K562 (cell line): ENCODE measurements around the gene CPTP. TPM values are rescaled to one million over a fixed set of nuclear protein-coding genes. Genes with fewer than 3 reads are reported as not detected.
A peak's percentile ranks its signal among the peaks of the same experiment; 100 is the strongest.

Experiments
- ARHGAP35 ChIP-seq: fragments of 450-650 bp; IDR thresholded peaks from 2 replicates; pipeline ENCODE4 v1.6.1; 2018; ENCODE audit not compliant: partially characterized antibody
- CCNT2 ChIP-seq: IDR thresholded peaks from 2 replicates; pipeline ENCODE4 v1.6.1; 2011; ENCODE audit warnings: borderline replicate concordance, low read depth, mild to moderate bottlenecking, moderate library complexity, mixed read lengths, low read length; ENCODE audit not compliant: insufficient read length; ENCODE audit errors: extremely low read depth
- ETV5 ChIP-seq: sonication (generic); formaldehyde crosslinking; IDR thresholded peaks from 2 replicates; pipeline ENCODE4 v1.4.0; 2020; ENCODE audit warnings: low read depth, mild to moderate bottlenecking, missing genetic modification reagents
- GTF2F1 ChIP-seq: IDR thresholded peaks from 2 replicates; pipeline ENCODE4 v1.6.1; 2011; ENCODE audit warnings: low read depth, low read length, improper control_type of control experiment
- HNRNPLL ChIP-seq: fragments of 200-400 bp; formaldehyde crosslinking; IDR thresholded peaks from 2 replicates; pipeline ENCODE4 v1.6.1; 2017; ENCODE audit warnings: low read length, low read depth, mild to moderate bottlenecking; ENCODE audit not compliant: poor library complexity, severe bottlenecking
- HNRNPUL1 ChIP-seq: fragments of 200-400 bp; formaldehyde crosslinking; IDR thresholded peaks from 2 replicates; pipeline ENCODE4 v1.6.1; 2017; ENCODE audit warnings: low read length
- NFE2L1 ChIP-seq: fragments of 450-650 bp; IDR thresholded peaks from 2 replicates; pipeline ENCODE4 v1.6.1; 2016; ENCODE audit warnings: missing genetic modification characterization, low read depth, mild to moderate bottlenecking, missing compliant biosample characterization, moderate library complexity, borderline replicate concordance
- NR2C1 ChIP-seq, 2 experiments: fragments of 450-650 bp; IDR thresholded peaks; 2 replicates each; pipeline ENCODE4 v1.6.1; 2017; ENCODE audit warnings: mild to moderate bottlenecking in 2 of 2, antibody characterized with exemption in 1 of 2, inconsistent platforms in 1 of 2, missing compliant biosample characterization in 1 of 2, missing genetic modification characterization in 1 of 2
- NR3C1 ChIP-seq: sonication (generic); formaldehyde crosslinking; IDR thresholded peaks from 2 replicates; pipeline ENCODE4 v1.8.1; 2022; ENCODE audit warnings: missing genetic modification reagents
- PHF21A ChIP-seq: fragments of 450-650 bp; IDR thresholded peaks from 2 replicates; pipeline ENCODE4 v1.6.1; 2017; ENCODE audit warnings: low read depth, borderline replicate concordance
- PTRF ChIP-seq: fragments of 450-650 bp; IDR thresholded peaks from 2 replicates; pipeline ENCODE4 v1.6.1; 2016; ENCODE audit warnings: mild to moderate bottlenecking, missing genetic modification characterization, missing compliant biosample characterization
- RBFOX2 ChIP-seq: fragments of 200-400 bp; formaldehyde crosslinking; IDR thresholded peaks from 2 replicates; pipeline ENCODE4 v1.6.1; 2017; ENCODE audit warnings: low read depth, mild to moderate bottlenecking, low read length, moderate library complexity
- SLC30A9 ChIP-seq: fragments of 250-450 bp; sonication (Bioruptor Pico); IDR thresholded peaks from 2 replicates; pipeline ENCODE4 v1.8.0; 2022; ENCODE audit warnings: mild to moderate bottlenecking, moderate library complexity
- SMAD1 ChIP-seq: fragments of 150-350 bp; IDR thresholded peaks from 2 replicates; pipeline ENCODE4 v1.6.1; 2014; ENCODE audit warnings: low read length, low read depth; ENCODE audit not compliant: partially characterized antibody
- VEZF1 ChIP-seq: fragments of 200-800 bp; sonication (Bioruptor generic); IDR thresholded peaks from 2 replicates; pipeline ENCODE4 v1.6.1; 2017; ENCODE audit warnings: missing genetic modification characterization, missing compliant biosample characterization
- ZNF561 ChIP-seq: fragments of 450-650 bp; formaldehyde crosslinking; conservative IDR thresholded peaks from 2 replicates; pipeline ENCODE4 v1.4.0; 2020; ENCODE audit warnings: mild to moderate bottlenecking, moderate library complexity
- ZNF586 ChIP-seq: fragments of 450-650 bp; formaldehyde crosslinking; conservative IDR thresholded peaks from 2 replicates; pipeline ENCODE4 v1.4.0; 2020; ENCODE audit warnings: mild to moderate bottlenecking, moderate library complexity
- ZNF764 ChIP-seq: fragments of 250-450 bp; sonication (Bioruptor Pico); IDR thresholded peaks from 2 replicates; pipeline ENCODE4 v1.4.0; 2020; ENCODE audit warnings: low read depth, mild to moderate bottlenecking, moderate library complexity
- polyA plus RNA-seq, 8 experiments: library from polyadenylated mRNA; depleted of rRNA in 4 of 8; stranded (reverse) in 5 of 8; unstranded in 3 of 8; fragments of >200 nt; fragmentation: Nextera tagmentation in 2 of 8; fragmentation: Illumina TruSeq in 1 of 8; extraction: Ambion mirVana in 2 of 8; extraction: Trizol in 1 of 8; gene quantifications; 2 replicates each; pipeline versions ENCODE4 v1.2.1 to v1.2.3, GENCODE V29; 2011 to 2014; ENCODE audit warnings: inconsistent platforms in 1 of 8, missing spikeins in 1 of 8
- total RNA-seq, 7 experiments: library from RNA; depleted of rRNA in 6 of 7; stranded (reverse); fragments of >200 nt in 6 of 7; fragmentation: Illumina TruSeq in 2 of 7; extraction: Trizol in 2 of 7; gene quantifications; 2 replicates each; pipeline versions ENCODE4 v1.2.1 to v1.2.3, GENCODE V29; 2011 to 2021; ENCODE audit warnings: low replicate concordance in 1 of 7
- TF ChIP-seq, protein P1 (sequence below): fragments of 450-650 bp; formaldehyde crosslinking; IDR thresholded peaks from 2 replicates; pipeline ENCODE4 v1.4.0; 2020; ENCODE audit warnings: mild to moderate bottlenecking, moderate library complexity
- TF ChIP-seq, protein P2 (sequence below): fragments of 200-800 bp; sonication (Bioruptor generic); IDR thresholded peaks from 2 replicates; pipeline ENCODE4 v1.6.1; 2016; ENCODE audit warnings: missing genetic modification characterization, missing compliant biosample characterization

CPTP gene
- total and polyA plus RNA-seq, 9 of the 15 experiments (the other 6 are each of a cell fraction or from before 2014, with no cell fraction given) = 0.11 to 25.8 (median 3.5) TPM

- peak; percentile 62 for TF ChIP-seq HNRNPLL
- no peak for TF ChIP-seq ZNF764 (CRISPR knock-in tag)
- no peak for TF ChIP-seq HNRNPUL1
- TF ChIP-seq ZNF586 (CRISPR knock-in tag) = no peak
- peak; percentile 99 for TF ChIP-seq VEZF1 (CRISPR knock-in tag)
- TF ChIP-seq ARHGAP35 = no peak
- TF ChIP-seq, protein P1, sequence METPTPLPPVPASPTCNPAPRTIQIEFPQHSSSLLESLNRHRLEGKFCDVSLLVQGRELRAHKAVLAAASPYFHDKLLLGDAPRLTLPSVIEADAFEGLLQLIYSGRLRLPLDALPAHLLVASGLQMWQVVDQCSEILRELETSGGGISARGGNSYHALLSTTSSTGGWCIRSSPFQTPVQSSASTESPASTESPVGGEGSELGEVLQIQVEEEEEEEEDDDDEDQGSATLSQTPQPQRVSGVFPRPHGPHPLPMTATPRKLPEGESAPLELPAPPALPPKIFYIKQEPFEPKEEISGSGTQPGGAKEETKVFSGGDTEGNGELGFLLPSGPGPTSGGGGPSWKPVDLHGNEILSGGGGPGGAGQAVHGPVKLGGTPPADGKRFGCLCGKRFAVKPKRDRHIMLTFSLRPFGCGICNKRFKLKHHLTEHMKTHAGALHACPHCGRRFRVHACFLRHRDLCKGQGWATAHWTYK (CRISPR knock-in tag) = no peak
- TF ChIP-seq NR3C1 (CRISPR knock-in tag) = peak; percentile 52; the same call in 1 of the 2 replicates
- TF ChIP-seq PHF21A = no peak
- TF ChIP-seq CCNT2 = peak; percentile 65
- TF ChIP-seq SMAD1 = no peak
- peak; percentile 99 for TF ChIP-seq ETV5 (CRISPR knock-in tag)
- TF ChIP-seq ZNF561 (CRISPR knock-in tag) = no peak
- peak; percentile 40; the same call in 1 of the 2 replicates for TF ChIP-seq SLC30A9 (CRISPR knock-in tag)
- TF ChIP-seq, protein P2, sequence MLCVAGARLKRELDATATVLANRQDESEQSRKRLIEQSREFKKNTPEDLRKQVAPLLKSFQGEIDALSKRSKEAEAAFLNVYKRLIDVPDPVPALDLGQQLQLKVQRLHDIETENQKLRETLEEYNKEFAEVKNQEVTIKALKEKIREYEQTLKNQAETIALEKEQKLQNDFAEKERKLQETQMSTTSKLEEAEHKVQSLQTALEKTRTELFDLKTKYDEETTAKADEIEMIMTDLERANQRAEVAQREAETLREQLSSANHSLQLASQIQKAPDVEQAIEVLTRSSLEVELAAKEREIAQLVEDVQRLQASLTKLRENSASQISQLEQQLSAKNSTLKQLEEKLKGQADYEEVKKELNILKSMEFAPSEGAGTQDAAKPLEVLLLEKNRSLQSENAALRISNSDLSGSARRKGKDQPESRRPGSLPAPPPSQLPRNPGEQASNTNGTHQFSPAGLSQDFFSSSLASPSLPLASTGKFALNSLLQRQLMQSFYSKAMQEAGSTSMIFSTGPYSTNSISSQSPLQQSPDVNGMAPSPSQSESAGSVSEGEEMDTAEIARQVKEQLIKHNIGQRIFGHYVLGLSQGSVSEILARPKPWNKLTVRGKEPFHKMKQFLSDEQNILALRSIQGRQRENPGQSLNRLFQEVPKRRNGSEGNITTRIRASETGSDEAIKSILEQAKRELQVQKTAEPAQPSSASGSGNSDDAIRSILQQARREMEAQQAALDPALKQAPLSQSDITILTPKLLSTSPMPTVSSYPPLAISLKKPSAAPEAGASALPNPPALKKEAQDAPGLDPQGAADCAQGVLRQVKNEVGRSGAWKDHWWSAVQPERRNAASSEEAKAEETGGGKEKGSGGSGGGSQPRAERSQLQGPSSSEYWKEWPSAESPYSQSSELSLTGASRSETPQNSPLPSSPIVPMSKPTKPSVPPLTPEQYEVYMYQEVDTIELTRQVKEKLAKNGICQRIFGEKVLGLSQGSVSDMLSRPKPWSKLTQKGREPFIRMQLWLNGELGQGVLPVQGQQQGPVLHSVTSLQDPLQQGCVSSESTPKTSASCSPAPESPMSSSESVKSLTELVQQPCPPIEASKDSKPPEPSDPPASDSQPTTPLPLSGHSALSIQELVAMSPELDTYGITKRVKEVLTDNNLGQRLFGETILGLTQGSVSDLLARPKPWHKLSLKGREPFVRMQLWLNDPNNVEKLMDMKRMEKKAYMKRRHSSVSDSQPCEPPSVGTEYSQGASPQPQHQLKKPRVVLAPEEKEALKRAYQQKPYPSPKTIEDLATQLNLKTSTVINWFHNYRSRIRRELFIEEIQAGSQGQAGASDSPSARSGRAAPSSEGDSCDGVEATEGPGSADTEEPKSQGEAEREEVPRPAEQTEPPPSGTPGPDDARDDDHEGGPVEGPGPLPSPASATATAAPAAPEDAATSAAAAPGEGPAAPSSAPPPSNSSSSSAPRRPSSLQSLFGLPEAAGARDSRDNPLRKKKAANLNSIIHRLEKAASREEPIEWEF (CRISPR knock-in tag) = no peak
- no peak for TF ChIP-seq PTRF (tag)
- TF ChIP-seq RBFOX2 = peak; percentile 82
- no peak for TF ChIP-seq NFE2L1 (tag)
- no peak for TF ChIP-seq NR2C1 (IDR thresholded peaks at IDR 0.05)
- no peak for TF ChIP-seq NR2C1 (tag; IDR thresholded peaks at IDR 0.05)
- TF ChIP-seq GTF2F1 = no peak
These were observed 16.5 kb upstream of the CPTP start, which contains the start of the genes ACAP3 and PUSL1 (continued) for GRCh38 chr1:1307923-1308755.
